ENCODE measurements around the gene TNFRSF6B.

DNA sequence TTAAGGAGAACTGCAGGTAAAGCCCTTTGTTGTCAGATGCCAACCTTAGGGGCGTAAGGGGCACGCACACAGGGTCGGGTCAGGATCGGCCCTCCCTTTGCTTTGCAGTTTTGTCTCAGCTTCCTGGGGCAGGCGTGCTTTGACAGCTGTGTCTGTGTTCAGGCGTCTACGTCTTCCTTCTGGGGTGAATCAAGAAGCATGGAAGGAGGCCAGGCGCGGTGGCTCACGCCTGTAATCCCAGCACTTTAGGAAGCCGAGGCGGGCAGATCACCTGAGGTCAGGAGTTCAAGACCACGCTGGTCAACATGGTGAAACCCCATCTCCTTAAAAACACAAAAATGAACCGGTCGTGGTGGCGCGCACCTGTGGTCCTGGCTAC is 12.7 kb downstream of the TNFRSF6B start:
- no peak for TF ChIP-seq POLR2A (IDR thresholded peaks at IDR 0.05)
- TF ChIP-seq POLR2AphosphoS5 (IDR thresholded peaks at IDR 0.05): no peak
- TF ChIP-seq CTCF (IDR thresholded peaks at IDR 0.05 in 8 of 11, conservative IDR thresholded peaks at IDR 0.05 in 3 of 11): no peak
